Activated gamma-delta T cell treated with Interleukin-2 at 50 U/mL for 16 hours (primary cell): Measurements from ENCODE around the gene IL1R2.

Source experiments
- DNase-seq: peaks from one replicate; pipeline ENCODE4 v3.0.0-alpha.2; 2020

IL1R2 gene

GRCh38 chr2:102044967-102045489 lies 53.3 kb downstream of the IL1R2 start:
- DNase-seq: no peak

- no peak for DNase-seq
These were observed 53.9 kb downstream of the IL1R2 start for GRCh38 chr2:102045697-102046096.

- no peak for DNase-seq
These were observed 54.6 kb downstream of the IL1R2 start for GRCh38 chr2:102046135-102046986.

- no peak for DNase-seq
These were observed 56.7 kb downstream of the IL1R2 start for GRCh38 chr2:102048465-102048864.

GRCh38 chr2:102049756-102050443 lies 58.1 kb downstream of the IL1R2 start:
- no peak for DNase-seq

DNA sequence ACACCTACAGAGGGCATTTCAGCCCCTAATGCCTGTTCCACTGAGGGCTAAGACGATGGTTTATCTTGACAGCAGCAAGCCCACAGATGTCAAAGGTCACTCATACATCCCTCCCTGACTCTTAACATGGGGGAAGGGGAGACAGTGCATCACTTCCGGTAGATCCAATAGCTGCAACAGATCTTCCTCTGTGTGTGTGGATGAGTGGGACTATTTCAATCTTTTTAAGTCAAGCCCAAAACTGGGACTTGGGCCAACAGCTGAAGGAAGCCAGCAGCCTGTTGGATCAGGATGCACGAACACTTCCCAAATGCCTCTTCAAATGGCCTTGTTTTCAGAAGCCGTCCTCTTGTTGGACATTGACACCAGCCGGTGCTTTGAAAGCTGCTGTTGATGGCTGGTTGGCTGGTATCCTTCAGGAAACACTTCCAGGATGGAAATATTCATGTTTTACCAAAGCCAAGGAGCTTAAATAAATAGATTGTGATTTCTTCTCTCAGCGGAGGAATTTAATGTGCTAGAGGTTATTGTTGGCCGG lies 59.2 kb downstream of the IL1R2 start:
- DNase-seq: no peak

GRCh38 chr2:102051692-102052277 lies 60.0 kb downstream of the IL1R2 start:
- no peak for DNase-seq

DNA sequence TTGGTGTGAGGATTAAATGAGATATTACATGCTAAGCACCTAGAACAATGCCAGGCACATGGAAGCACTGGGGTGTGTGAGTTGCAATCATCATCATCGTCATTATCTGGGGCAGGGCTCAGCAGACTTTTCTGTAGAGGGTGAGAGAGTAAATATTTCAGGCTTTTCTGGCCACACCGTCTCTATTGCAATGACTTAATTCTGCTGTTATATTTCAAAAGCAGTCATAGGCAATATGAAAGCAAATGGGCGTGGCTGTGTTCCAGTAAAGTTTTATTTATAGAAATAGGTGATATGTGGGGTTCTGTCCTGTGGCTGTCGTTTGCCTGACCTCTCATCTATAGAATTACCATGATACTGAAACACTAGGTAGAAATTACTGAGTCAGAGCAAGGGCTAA lies 60.6 kb downstream of the IL1R2 start:
- no peak for DNase-seq

- DNase-seq: no peak
These were observed 61.3 kb downstream of the IL1R2 start for GRCh38 chr2:102053096-102053495.

DNA sequence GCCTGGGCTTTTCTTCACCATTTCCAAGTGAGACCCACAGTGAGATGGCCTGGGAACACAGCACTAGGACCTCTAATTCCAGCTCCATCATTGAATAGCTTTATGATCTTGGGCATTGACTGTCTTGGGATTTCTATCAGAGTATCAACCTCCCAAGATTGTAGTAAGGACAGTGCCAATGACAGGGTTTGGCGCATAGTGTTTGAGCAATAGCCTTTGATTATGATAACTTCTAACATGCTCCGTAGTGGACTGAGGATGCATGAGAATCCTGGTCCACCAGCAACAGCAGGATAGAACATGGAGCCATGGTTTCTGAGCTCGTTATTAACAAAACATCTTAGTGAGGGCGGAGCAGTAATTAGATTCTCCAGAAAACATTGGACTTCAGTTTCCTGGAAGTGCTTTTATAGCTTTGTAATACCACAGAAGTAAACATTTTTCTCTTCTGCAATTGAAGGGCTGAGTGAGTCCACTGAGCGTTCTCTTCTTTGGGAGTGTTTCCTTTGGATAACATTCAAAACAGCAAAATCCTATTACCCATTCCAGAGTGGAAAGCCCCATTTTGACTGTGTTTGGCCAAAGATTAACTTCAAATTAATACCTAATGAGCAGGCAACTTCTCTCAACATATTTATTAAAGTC lies 63.7 kb downstream of the IL1R2 start:
- no peak for DNase-seq

GRCh38 chr2:102056079-102056581 lies 64.4 kb downstream of the IL1R2 start:
- DNase-seq: no peak

- no peak for DNase-seq
These were observed 65.9 kb downstream of the IL1R2 start for GRCh38 chr2:102057502-102058292.

GRCh38 chr2:102058293-102058833 lies 66.6 kb downstream of the IL1R2 start:
- DNase-seq: no peak

- no peak for DNase-seq
These were observed 67.4 kb downstream of the IL1R2 start for GRCh38 chr2:102059151-102059550.

- no peak for DNase-seq
These were observed 68.3 kb downstream of the IL1R2 start for GRCh38 chr2:102060047-102060446.

- DNase-seq: no peak
These were observed 69.0 kb downstream of the IL1R2 start for GRCh38 chr2:102060792-102061191.

DNA sequence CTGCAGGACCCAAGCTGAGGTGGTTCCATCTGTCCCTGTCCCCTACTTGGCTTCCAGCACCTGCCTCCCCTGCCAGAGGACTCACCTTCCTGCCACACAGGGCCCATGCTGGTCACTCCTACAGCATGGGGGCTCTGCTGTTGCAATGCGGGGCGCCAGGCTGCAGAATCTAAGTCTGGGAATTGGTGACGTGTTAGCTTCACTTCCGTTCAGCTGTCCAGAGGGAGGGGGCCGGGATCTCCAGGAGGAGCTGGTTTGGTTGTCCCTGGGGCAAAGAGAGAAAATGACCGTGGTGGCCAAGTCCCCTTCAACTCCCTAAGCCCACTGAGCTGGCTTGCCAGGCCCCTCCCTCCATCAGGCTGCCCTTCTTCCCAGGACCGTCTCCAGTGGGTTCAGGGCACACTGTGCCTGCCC lies 69.5 kb downstream of the IL1R2 start:
- no peak for DNase-seq

GRCh38 chr2:102061962-102062795 lies 70.4 kb downstream of the IL1R2 start:
- DNase-seq: no peak

DNA sequence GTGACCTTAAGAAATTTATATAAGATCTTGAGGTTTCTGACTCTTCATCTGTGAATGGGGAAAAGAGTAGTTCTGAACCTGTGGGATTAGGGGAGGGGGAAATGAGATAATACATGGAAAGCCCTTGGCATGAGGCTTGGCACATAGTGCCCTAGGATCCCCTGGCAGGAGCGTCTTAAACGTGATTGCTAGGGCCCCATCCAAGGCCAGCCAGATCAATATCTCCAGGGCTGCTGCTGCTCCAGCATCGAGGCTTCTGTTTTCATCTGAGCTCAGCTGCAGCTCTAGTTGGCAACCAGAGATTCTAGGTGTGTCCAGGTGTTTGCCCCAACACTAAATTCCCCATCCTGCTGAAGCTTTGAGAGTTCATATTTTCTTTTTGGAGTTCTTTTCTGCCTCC lies 71.0 kb downstream of the IL1R2 start:
- no peak for DNase-seq

- no peak for DNase-seq
These were observed 71.7 kb downstream of the IL1R2 start for GRCh38 chr2:102063487-102063911.
